ENCODE data around the gene METTL26. TPM values are rescaled to one million over a fixed set of nuclear protein-coding genes. Genes with fewer than 3 reads are reported as not detected.

METTL26 gene
- total and polyA plus RNA-seq, 10 of the 15 experiments (the other 5 are each of a cell fraction or from before 2014, with no cell fraction given) = 5.4 to 163 (median 79.3) TPM

DNA sequence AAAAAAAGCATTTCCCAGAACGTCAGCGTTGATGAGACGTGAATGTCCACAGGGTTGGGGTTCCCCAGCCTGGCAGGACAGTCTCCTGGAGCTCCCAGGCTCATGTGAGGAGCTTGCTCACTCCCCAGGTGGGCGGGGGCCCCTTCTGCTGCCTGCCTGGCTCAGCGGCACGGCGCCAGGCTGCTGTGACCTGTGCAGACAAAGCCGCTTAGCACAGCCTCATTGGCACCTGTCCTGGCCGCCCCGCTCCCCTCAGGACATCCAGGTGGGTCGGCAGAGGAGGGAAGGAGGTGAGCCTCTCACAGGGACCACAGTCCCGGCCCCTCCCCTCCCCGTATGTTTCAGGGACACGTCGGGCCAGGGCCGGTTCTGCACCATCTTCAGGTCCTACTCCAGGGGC, 18.2 kb downstream of the METTL26 start:
- in situ Hi-C loops (cut with MboI) (no loop called here), intact Hi-C loops (cut with micrococcal nuclease; ENCODE audit: unreplicated experiment) (no loop called here)
- Histone ChIP-seq H3K4me3 (no peak overlapping the region), H3K4me2 (ENCODE audit: control insufficient read depth, insufficient read depth) (no peak overlapping the region), H3K27ac (ENCODE audit: control insufficient read depth, insufficient read depth) (no peak overlapping the region), H2AFZ (ENCODE audit: control insufficient read depth, low read depth, low read length) (no peak overlapping the region), H3K9ac (ENCODE audit: control insufficient read depth, insufficient read depth, low read length) (no peak overlapping the region), H3K9me3 (replicated peaks; ENCODE audit: control insufficient read depth, insufficient read depth, low read length) (no peaks in the 10 kb centered on the region), H3K36me3 (ENCODE audit: control insufficient read depth in 2 of 2, insufficient read depth in 2 of 2, low read length in 1 of 2) (no peaks in the 10 kb centered on the region), H3K27me3 (replicated peaks in 1 of 2; ENCODE audit: control insufficient read depth in 2 of 2, insufficient read depth in 2 of 2, low read length in 1 of 2) (no peaks in the 10 kb centered on the region), H3K4me1 (ENCODE audit: control insufficient read depth, insufficient read depth, low read length) (no peaks in the 10 kb centered on the region), H4K20me1 (ENCODE audit: control insufficient read depth, insufficient read depth) (no peaks in the 10 kb centered on the region), H3K79me2 (ENCODE audit: control insufficient read depth, insufficient read depth, low read length) (no peaks in the 10 kb centered on the region)
- CTCF ChIA-PET = no interaction called here
- DNase-seq (ENCODE audit: low read depth, low spot score) (no peak), ATAC-seq (no peak), FAIRE-seq (no peak)
- whole genome bisulfite sequencing (ENCODE audit: insufficient coverage, insufficient replicate concordance, low lambda C conversion rate, missing lambda C conversion rate) = 78% methylated on average over 16 of the region's 16 CpGs
- SMC1A ChIA-PET (ENCODE audit: uncharacterized antibody, unreplicated experiment) = no interaction called here
- RAD21 ChIA-PET (ENCODE audit: unreplicated experiment) = no interaction called here
- no peak for TF ChIP-seq ZNF384 (IDR thresholded peaks at IDR 0.05; ENCODE audit: borderline replicate concordance, low read depth, low read length)
- TF ChIP-seq CBFB (IDR thresholded peaks at IDR 0.05; ENCODE audit: low read depth) = no peak
- TF ChIP-seq ZBED1 (IDR thresholded peaks at IDR 0.05; ENCODE audit: borderline replicate concordance) = no peak
- no peak for TF ChIP-seq RAD51 (IDR thresholded peaks at IDR 0.05)
- no peak for TF ChIP-seq PAX8 (IDR thresholded peaks at IDR 0.05)
- no peak for TF ChIP-seq GATAD2B (conservative IDR thresholded peaks at IDR 0.05; ENCODE audit: low read depth)
- no peak for TF ChIP-seq CHD2 (IDR thresholded peaks at IDR 0.05; ENCODE audit: borderline replicate concordance, low read depth, low read length)
- TF ChIP-seq, protein P1, sequence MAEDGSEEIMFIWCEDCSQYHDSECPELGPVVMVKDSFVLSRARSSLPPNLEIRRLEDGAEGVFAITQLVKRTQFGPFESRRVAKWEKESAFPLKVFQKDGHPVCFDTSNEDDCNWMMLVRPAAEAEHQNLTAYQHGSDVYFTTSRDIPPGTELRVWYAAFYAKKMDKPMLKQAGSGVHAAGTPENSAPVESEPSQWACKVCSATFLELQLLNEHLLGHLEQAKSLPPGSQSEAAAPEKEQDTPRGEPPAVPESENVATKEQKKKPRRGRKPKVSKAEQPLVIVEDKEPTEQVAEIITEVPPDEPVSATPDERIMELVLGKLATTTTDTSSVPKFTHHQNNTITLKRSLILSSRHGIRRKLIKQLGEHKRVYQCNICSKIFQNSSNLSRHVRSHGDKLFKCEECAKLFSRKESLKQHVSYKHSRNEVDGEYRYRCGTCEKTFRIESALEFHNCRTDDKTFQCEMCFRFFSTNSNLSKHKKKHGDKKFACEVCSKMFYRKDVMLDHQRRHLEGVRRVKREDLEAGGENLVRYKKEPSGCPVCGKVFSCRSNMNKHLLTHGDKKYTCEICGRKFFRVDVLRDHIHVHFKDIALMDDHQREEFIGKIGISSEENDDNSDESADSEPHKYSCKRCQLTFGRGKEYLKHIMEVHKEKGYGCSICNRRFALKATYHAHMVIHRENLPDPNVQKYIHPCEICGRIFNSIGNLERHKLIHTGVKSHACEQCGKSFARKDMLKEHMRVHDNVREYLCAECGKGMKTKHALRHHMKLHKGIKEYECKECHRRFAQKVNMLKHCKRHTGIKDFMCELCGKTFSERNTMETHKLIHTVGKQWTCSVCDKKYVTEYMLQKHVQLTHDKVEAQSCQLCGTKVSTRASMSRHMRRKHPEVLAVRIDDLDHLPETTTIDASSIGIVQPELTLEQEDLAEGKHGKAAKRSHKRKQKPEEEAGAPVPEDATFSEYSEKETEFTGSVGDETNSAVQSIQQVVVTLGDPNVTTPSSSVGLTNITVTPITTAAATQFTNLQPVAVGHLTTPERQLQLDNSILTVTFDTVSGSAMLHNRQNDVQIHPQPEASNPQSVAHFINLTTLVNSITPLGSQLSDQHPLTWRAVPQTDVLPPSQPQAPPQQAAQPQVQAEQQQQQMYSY (CRISPR knock-in tag; IDR thresholded peaks at IDR 0.05) = no peak
- TF ChIP-seq, protein P2, sequence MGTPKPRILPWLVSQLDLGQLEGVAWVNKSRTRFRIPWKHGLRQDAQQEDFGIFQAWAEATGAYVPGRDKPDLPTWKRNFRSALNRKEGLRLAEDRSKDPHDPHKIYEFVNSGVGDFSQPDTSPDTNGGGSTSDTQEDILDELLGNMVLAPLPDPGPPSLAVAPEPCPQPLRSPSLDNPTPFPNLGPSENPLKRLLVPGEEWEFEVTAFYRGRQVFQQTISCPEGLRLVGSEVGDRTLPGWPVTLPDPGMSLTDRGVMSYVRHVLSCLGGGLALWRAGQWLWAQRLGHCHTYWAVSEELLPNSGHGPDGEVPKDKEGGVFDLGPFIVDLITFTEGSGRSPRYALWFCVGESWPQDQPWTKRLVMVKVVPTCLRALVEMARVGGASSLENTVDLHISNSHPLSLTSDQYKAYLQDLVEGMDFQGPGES (IDR thresholded peaks at IDR 0.05) = no peak
- no peak for TF ChIP-seq TAF1 (IDR thresholded peaks at IDR 0.05; ENCODE audit: borderline replicate concordance, low read depth, low read length)
- TF ChIP-seq ZNF217 (IDR thresholded peaks at IDR 0.05) = no peak
- no peak for TF ChIP-seq FOXK2 (IDR thresholded peaks at IDR 0.05)
- no peak for TF ChIP-seq SRF (IDR thresholded peaks at IDR 0.05; ENCODE audit: low read depth in 2 of 2, low read length in 2 of 2)
- TF ChIP-seq PAX5 (IDR thresholded peaks at IDR 0.05; ENCODE audit: borderline replicate concordance, low read depth, low read length) = no peak
- TF ChIP-seq DPF2 (IDR thresholded peaks at IDR 0.05) = no peak
- no peak for TF ChIP-seq SIX5 (IDR thresholded peaks at IDR 0.05; ENCODE audit: low read depth, low read length, severe bottlenecking)
- BruUV-seq (replicated peaks) = no TSS peak
- POLR2A ChIA-PET = no interaction called here

All from GM12878 (cell line).